ENCODE measurements around the gene RBM17.

Gene RBM17

GRCh38 chr10:6045878-6046772, 42.7 kb upstream of the RBM17 start:
- DNase-seq (ENCODE audit: low read depth), result no peak
- H3K4me3 ChIP-seq (ENCODE audit: low read depth, low read length), result no peak overlapping the region
- TF ChIP-seq CTCF (IDR thresholded peaks at IDR 0.05; ENCODE audit: control insufficient read depth, extremely low read depth, insufficient read depth), result no peak

GRCh38 chr10:6046773-6047611, 41.8 kb upstream of the RBM17 start:
- no peak overlapping the region for H3K4me3 ChIP-seq (ENCODE audit: low read depth, low read length)
- TF ChIP-seq CTCF (IDR thresholded peaks at IDR 0.05; ENCODE audit: control insufficient read depth, extremely low read depth, insufficient read depth), result no peak
- no peak for DNase-seq (ENCODE audit: low read depth)

DNA sequence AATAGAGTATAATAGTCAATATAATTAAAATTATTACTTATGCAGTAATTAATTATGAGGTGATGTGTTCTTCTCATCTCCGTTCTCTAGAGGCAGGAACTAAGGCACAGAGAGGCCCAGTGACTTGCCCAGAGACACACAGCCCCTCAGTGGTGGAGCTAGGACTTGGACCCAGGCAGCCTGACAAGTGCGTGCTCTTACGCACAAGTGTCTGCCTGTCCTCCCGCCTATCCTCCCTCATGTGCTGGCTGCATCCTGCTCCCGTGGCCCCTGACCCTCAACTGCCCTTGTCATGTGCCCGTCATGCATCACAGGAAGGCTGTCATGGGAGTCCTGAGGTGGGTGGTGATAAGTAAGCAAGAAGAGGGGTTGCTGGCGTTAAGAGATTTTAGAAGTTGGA, 41.0 kb upstream of the RBM17 start:
- no peak for TF ChIP-seq CTCF (IDR thresholded peaks at IDR 0.05; ENCODE audit: control insufficient read depth, extremely low read depth, insufficient read depth)
- DNase-seq (ENCODE audit: low read depth), result no peak

GRCh38 chr10:6048281-6049030, 40.4 kb upstream of the RBM17 start:
- TF ChIP-seq CTCF (IDR thresholded peaks at IDR 0.05; ENCODE audit: control insufficient read depth, extremely low read depth, insufficient read depth), result no peak
- DNase-seq (ENCODE audit: low read depth), result no peak
- H3K4me3 ChIP-seq (ENCODE audit: low read depth, low read length), result no peak overlapping the region

More for the DNA sequence above, 41.0 kb upstream of the RBM17 start:
- no peak overlapping the region for H3K4me3 ChIP-seq (ENCODE audit: low read depth, low read length)

GRCh38 chr10:6049031-6049400, 39.8 kb upstream of the RBM17 start:
- TF ChIP-seq CTCF (IDR thresholded peaks at IDR 0.05; ENCODE audit: control insufficient read depth, extremely low read depth, insufficient read depth), result no peak
- no peak for DNase-seq (ENCODE audit: low read depth)
- H3K4me3 ChIP-seq (ENCODE audit: low read depth, low read length), result no peak overlapping the region

- DNase-seq (ENCODE audit: low read depth), result no peak
- no peak overlapping the region for H3K4me3 ChIP-seq (ENCODE audit: low read depth, low read length)
- peak; percentile 48 for TF ChIP-seq CTCF (IDR thresholded peaks at IDR 0.05; ENCODE audit: control insufficient read depth, extremely low read depth, insufficient read depth)
These were observed 37.9 kb upstream of the RBM17 start for GRCh38 chr10:6050801-6051445.

Measured in LNCaP clone FGC (cell line).